K562 (cell line): ENCODE data around the gene SMIM45.
A peak's percentile ranks its signal among the peaks of the same experiment; 100 is the strongest.

Experiments
- CREM ChIP-seq: IDR thresholded peaks from 2 replicates; pipeline ENCODE4 v1.6.1; 2014; ENCODE audit warnings: antibody characterized with exemption, low read depth
- CXXC5 ChIP-seq: fragments of 250-450 bp; sonication (Bioruptor Pico); IDR thresholded peaks from 2 replicates; pipeline ENCODE4 v1.8.0; 2022; ENCODE audit warnings: inconsistent platforms, mild to moderate bottlenecking, moderate library complexity
- ELF1 ChIP-seq: fragments of 200-800 bp; sonication (Bioruptor generic); IDR thresholded peaks from 2 replicates; pipeline ENCODE4 v1.6.1; 2016; ENCODE audit warnings: missing genetic modification characterization, missing compliant biosample characterization
- EZH2 ChIP-seq: IDR thresholded peaks from 2 replicates; pipeline ENCODE4 v1.6.1; 2012; ENCODE audit warnings: low read depth, mild to moderate bottlenecking, inconsistent platforms, low read length, borderline replicate concordance
- IFI16 ChIP-seq: fragments of 250-450 bp; sonication (Bioruptor Pico); IDR thresholded peaks from 2 replicates; pipeline ENCODE4 v2.1.2; 2022; ENCODE audit warnings: mild to moderate bottlenecking, inconsistent platforms
- KDM1A ChIP-seq, 2 experiments: fragments of 450-650 bp; IDR thresholded peaks; 2 replicates each; pipeline ENCODE4 v1.6.1; 2016; ENCODE audit warnings: mild to moderate bottlenecking in 2 of 2
- NCOA4 ChIP-seq: fragments of 450-650 bp; IDR thresholded peaks from 2 replicates; pipeline ENCODE4 v1.6.1; 2018; ENCODE audit warnings: mild to moderate bottlenecking; ENCODE audit not compliant: partially characterized antibody
- NEUROD1 ChIP-seq: fragments of 150-350 bp; IDR thresholded peaks from 2 replicates; pipeline ENCODE4 v1.6.1; 2014; ENCODE audit warnings: borderline replicate concordance, low read length, low read depth; ENCODE audit not compliant: partially characterized antibody
- PHTF2 ChIP-seq: fragments of 250-450 bp; sonication (Bioruptor Pico); IDR thresholded peaks from 2 replicates; pipeline ENCODE4 v1.5.0; 2021; ENCODE audit warnings: mild to moderate bottlenecking
- PML ChIP-seq: IDR thresholded peaks from 2 replicates; pipeline ENCODE4 v1.6.1; 2012; ENCODE audit warnings: low read length, inconsistent platforms
- RB1 ChIP-seq: fragments of 450-650 bp; IDR thresholded peaks from 2 replicates; pipeline ENCODE4 v1.6.1; 2017; ENCODE audit warnings: low read depth, mild to moderate bottlenecking
- RBM39 ChIP-seq: fragments of 200-400 bp; formaldehyde crosslinking; optimal IDR thresholded peaks from 2 replicates; pipeline ENCODE3; 2018; ENCODE audit warnings: low read depth, low read length
- SMARCA4 ChIP-seq: fragments of 450-650 bp; IDR thresholded peaks from 2 replicates; pipeline ENCODE4 v1.6.1; 2016
- SP2 ChIP-seq: IDR thresholded peaks from 2 replicates; pipeline ENCODE4 v1.6.1; 2011; ENCODE audit warnings: mild to moderate bottlenecking, low read depth, low read length, moderate library complexity; ENCODE audit not compliant: poor library complexity, severe bottlenecking; ENCODE audit errors: extremely low read depth
- ZNF197 ChIP-seq: fragments of 200-800 bp; sonication (Bioruptor generic); IDR thresholded peaks from 2 replicates; pipeline ENCODE4 v1.6.1; 2016; ENCODE audit warnings: low read depth, missing genetic modification characterization, missing compliant biosample characterization
- ZNF551 ChIP-seq: fragments of 250-450 bp; sonication (Bioruptor Pico); IDR thresholded peaks from 2 replicates; pipeline ENCODE4 v1.5.0; 2021; ENCODE audit warnings: mild to moderate bottlenecking, moderate library complexity
- TF ChIP-seq, protein P1 (sequence below), 2 experiments: IDR thresholded peaks; 2 replicates each; pipeline ENCODE4 v1.6.1; 2012; ENCODE audit warnings: improper control_type of control experiment in 2 of 2, low read depth in 2 of 2, low read length in 2 of 2, borderline replicate concordance in 1 of 2
- TF ChIP-seq, protein P2 (sequence below), 2 experiments: IDR thresholded peaks; 2 replicates each; pipeline ENCODE4 v1.6.1; 2011; ENCODE audit warnings: borderline replicate concordance in 1 of 2, control low read depth in 1 of 2, low read depth in 1 of 2, low read length in 1 of 2, mild to moderate bottlenecking in 1 of 2, mixed read lengths in 1 of 2, moderate library complexity in 1 of 2; ENCODE audit not compliant: insufficient read depth in 1 of 2, insufficient read length in 1 of 2, poor library complexity in 1 of 2, severe bottlenecking in 1 of 2; ENCODE audit errors: extremely low read depth in 1 of 2
- TF ChIP-seq, protein P3 (sequence below): fragments of 450-650 bp; formaldehyde crosslinking; IDR thresholded peaks from 2 replicates; pipeline ENCODE4 v1.4.0; 2022; ENCODE audit warnings: missing genetic modification characterization
- TF ChIP-seq, protein P4 (sequence below): fragments of 450-650 bp; formaldehyde crosslinking; IDR thresholded peaks from 2 replicates; pipeline ENCODE4 v1.4.0; 2020; ENCODE audit warnings: mild to moderate bottlenecking, moderate library complexity

The SMIM45 gene

DNA sequence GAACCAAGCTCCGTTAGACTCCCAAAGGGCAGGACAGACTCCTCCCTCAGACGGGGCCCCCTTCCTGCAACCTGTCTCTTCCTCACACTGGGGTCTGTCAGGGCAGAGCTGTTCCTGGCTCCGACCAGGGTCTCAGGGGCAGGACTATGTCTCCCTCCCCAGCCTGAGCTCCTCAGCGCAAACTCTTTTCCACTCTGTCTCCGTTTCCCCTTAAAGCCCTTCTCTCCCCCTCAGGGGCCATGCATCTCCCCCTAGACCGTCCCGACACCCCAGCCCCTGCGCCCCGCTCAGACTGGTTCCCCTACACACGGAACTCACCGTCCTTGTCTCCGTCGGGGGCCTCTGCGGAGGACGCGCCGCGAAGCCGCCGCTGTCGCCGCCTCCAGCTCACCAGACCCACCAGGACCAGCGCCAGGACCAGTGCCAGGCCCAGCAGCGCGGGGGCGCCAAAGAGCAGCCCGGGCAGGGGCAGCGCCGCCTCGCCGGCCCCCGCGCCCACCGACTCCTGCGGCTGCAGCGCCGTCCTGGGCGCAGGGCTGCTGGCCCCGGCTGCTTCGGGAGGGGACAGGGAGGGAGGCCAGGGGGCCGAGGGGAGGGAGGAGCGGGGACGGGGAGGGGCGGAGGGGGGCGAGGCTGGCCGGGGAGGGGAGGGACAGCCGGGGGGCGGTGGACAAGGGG lies 26.0 kb upstream of the SMIM45 start (continued):
- TF ChIP-seq, protein P1, sequence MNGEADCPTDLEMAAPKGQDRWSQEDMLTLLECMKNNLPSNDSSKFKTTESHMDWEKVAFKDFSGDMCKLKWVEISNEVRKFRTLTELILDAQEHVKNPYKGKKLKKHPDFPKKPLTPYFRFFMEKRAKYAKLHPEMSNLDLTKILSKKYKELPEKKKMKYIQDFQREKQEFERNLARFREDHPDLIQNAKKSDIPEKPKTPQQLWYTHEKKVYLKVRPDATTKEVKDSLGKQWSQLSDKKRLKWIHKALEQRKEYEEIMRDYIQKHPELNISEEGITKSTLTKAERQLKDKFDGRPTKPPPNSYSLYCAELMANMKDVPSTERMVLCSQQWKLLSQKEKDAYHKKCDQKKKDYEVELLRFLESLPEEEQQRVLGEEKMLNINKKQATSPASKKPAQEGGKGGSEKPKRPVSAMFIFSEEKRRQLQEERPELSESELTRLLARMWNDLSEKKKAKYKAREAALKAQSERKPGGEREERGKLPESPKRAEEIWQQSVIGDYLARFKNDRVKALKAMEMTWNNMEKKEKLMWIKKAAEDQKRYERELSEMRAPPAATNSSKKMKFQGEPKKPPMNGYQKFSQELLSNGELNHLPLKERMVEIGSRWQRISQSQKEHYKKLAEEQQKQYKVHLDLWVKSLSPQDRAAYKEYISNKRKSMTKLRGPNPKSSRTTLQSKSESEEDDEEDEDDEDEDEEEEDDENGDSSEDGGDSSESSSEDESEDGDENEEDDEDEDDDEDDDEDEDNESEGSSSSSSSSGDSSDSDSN (IDR thresholded peaks at IDR 0.05; ENCODE audit: borderline replicate concordance in 1 of 2, low read depth in 2 of 2, low read length in 2 of 2) = 0 out of 4 replicates have a peak, but pooled peaks of 1 of the 2 experiments have one; percentile 30
- no peak for TF ChIP-seq ZNF551
- 0 out of 2 replicates have a peak, but pooled peaks have one; percentile 30 for TF ChIP-seq SMARCA4
- TF ChIP-seq, protein P2, sequence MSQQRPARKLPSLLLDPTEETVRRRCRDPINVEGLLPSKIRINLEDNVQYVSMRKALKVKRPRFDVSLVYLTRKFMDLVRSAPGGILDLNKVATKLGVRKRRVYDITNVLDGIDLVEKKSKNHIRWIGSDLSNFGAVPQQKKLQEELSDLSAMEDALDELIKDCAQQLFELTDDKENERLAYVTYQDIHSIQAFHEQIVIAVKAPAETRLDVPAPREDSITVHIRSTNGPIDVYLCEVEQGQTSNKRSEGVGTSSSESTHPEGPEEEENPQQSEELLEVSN (IDR thresholded peaks at IDR 0.05; ENCODE audit: borderline replicate concordance in 1 of 2, extremely low read depth in 1 of 2, insufficient read depth in 1 of 2, insufficient read length in 1 of 2, low read depth in 1 of 2, low read length in 1 of 2, poor library complexity in 1 of 2, severe bottlenecking in 1 of 2) = peak in 1 of 2 experiments; percentile 15
- peak; percentile 74 for TF ChIP-seq RB1
- TF ChIP-seq NCOA4 = no peak
- no peak for TF ChIP-seq ELF1 (tag)
- TF ChIP-seq, protein P3, sequence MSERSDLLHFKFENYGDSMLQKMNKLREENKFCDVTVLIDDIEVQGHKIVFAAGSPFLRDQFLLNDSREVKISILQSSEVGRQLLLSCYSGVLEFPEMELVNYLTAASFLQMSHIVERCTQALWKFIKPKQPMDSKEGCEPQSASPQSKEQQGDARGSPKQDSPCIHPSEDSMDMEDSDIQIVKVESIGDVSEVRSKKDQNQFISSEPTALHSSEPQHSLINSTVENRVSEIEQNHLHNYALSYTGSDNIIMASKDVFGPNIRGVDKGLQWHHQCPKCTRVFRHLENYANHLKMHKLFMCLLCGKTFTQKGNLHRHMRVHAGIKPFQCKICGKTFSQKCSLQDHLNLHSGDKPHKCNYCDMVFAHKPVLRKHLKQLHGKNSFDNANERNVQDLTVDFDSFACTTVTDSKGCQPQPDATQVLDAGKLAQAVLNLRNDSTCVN = no peak
- TF ChIP-seq CXXC5 (CRISPR knock-in tag) = 0 out of 2 replicates have a peak, but pooled peaks have one; percentile 29
- no peak for TF ChIP-seq RBM39
- TF ChIP-seq, protein P4, sequence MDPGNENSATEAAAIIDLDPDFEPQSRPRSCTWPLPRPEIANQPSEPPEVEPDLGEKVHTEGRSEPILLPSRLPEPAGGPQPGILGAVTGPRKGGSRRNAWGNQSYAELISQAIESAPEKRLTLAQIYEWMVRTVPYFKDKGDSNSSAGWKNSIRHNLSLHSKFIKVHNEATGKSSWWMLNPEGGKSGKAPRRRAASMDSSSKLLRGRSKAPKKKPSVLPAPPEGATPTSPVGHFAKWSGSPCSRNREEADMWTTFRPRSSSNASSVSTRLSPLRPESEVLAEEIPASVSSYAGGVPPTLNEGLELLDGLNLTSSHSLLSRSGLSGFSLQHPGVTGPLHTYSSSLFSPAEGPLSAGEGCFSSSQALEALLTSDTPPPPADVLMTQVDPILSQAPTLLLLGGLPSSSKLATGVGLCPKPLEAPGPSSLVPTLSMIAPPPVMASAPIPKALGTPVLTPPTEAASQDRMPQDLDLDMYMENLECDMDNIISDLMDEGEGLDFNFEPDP = no peak
- no peak for TF ChIP-seq IFI16 (CRISPR knock-in tag)
- no peak for TF ChIP-seq ZNF197
- TF ChIP-seq PHTF2 = no peak
- TF ChIP-seq EZH2 = no peak
- no peak for TF ChIP-seq KDM1A (IDR thresholded peaks at IDR 0.05)
- TF ChIP-seq SP2 = no peak
- no peak for TF ChIP-seq PML
- TF ChIP-seq CREM = peak; percentile 30; the same call in 1 of the 2 replicates
- TF ChIP-seq NEUROD1 = no peak
